CD4-positive, alpha-beta T cell (primary cell): ENCODE data around the gene UNC13C. TPM values are rescaled to one million over a fixed set of nuclear protein-coding genes. Genes with fewer than 3 reads are reported as not detected.

Experiments used
- ATAC-seq: fragments of 200-7000 bp; cut with Tn5 transposase; one replicate; pipeline ENCODE4 v1.10.0; 2022; ENCODE audit warnings: mild to moderate bottlenecking; ENCODE audit not compliant: poor library complexity
- CTCF ChIA-PET: fragments of 350-600 bp; sonication (Branson Sonifier 250); formaldehyde crosslinking; loops from one replicate; lab custom pipeline; 2021; ENCODE audit warnings: antibody characterized with exemption, inconsistent platforms; lab: Charles Lee
- POLR2A ChIA-PET: fragments of 350-600 bp; sonication (Branson Sonifier 250); formaldehyde crosslinking; loops from one replicate; lab custom pipeline; 2021; ENCODE audit warnings: antibody characterized with exemption, inconsistent platforms; lab: Charles Lee
- DNase-seq, 14 experiments: peaks; one replicate each; pipeline ENCODE4 v3.0.0-alpha.2; 2013 to 2020; ENCODE audit warnings: mixed read lengths in 2 of 14
- H3K27ac ChIP-seq, 2 donors: one replicate each; pipeline versions ENCODE4 v1.5.1 to v1.7.0; 2013; ENCODE audit warnings: low read length in 2 of 2, low read depth in 1 of 2, mild to moderate bottlenecking in 1 of 2
- H3K27me3 ChIP-seq, 2 experiments: 1 replicate in 1 of 2; 2 replicates in 1 of 2; pipeline versions ENCODE4 v1.6.1 to v1.7.0; 2013; ENCODE audit warnings: low read length in 2 of 2, control low read depth in 1 of 2, mild to moderate bottlenecking in 1 of 2, moderate library complexity in 1 of 2; ENCODE audit not compliant: insufficient read depth in 2 of 2, control insufficient read depth in 1 of 2
- H3K36me3 ChIP-seq: one replicate; pipeline ENCODE4 v1.6.1; 2013; ENCODE audit warnings: low read length, control low read depth; ENCODE audit not compliant: insufficient read depth
- H3K4me1 ChIP-seq: one replicate; pipeline ENCODE4 v1.6.1; 2013; ENCODE audit warnings: low read length, control low read depth; ENCODE audit not compliant: insufficient read depth
- H3K4me3 ChIP-seq: one replicate; pipeline ENCODE4 v1.5.1; 2013; ENCODE audit warnings: mild to moderate bottlenecking, low read length, moderate library complexity
- H3K9me3 ChIP-seq, 2 experiments: 1 replicate in 1 of 2; 2 replicates in 1 of 2; pipeline versions ENCODE4 v1.6.1 to v1.7.0; 2013; ENCODE audit warnings: low read length in 2 of 2, mild to moderate bottlenecking in 2 of 2, control low read depth in 1 of 2, moderate library complexity in 1 of 2; ENCODE audit not compliant: control insufficient read depth in 1 of 2, insufficient read depth in 1 of 2
- H3K27ac Mint-ChIP-seq: one replicate; pipeline ENCODE4 v1.8.0; 2020; ENCODE audit warnings: mixed read lengths
- H3K27me3 Mint-ChIP-seq: one replicate; pipeline ENCODE4 v1.8.0; 2021; ENCODE audit warnings: mixed read lengths
- H3K36me3 Mint-ChIP-seq: one replicate; pipeline ENCODE4 v1.8.0; 2021; ENCODE audit warnings: low read depth, mixed read lengths
- H3K4me1 Mint-ChIP-seq: one replicate; pipeline ENCODE4 v1.8.0; 2021; ENCODE audit warnings: low read depth, mixed read lengths
- H3K4me3 Mint-ChIP-seq: one replicate; pipeline ENCODE4 v1.8.0; 2020; ENCODE audit warnings: mild to moderate bottlenecking, mixed read lengths
- H3K9me3 Mint-ChIP-seq: one replicate; pipeline ENCODE4 v1.8.0; 2020; ENCODE audit warnings: mixed read lengths
- intact Hi-C, 2 experiments: fragments of 100-400 bp; cut with DNase I in 1 of 2; cut with micrococcal nuclease in 1 of 2; formaldehyde crosslinking; loops; one replicate each; pipeline versions ENCODE4 v1.15.1 to v1.9.0; 2023 to 2025; cut with DNase I, micrococcal nuclease
- total RNA-seq, 174 experiments: library from RNA in 2 of 174; stranded (reverse) in 2 of 174; gene quantifications; one replicate each; pipeline ENCODE4 v1.2.3 and lab custom pipeline; 2021 to 2026
- TF ChIP-seq, protein P1 (sequence below): fragments of 200-600 bp; IDR thresholded peaks from one replicate; pipeline ENCODE4 v1.8.0; 2022; ENCODE audit warnings: antibody characterized with exemption, mild to moderate bottlenecking

The UNC13C gene
- total RNA-seq, 2 experiments from 2014 or later: not detected

DNA sequence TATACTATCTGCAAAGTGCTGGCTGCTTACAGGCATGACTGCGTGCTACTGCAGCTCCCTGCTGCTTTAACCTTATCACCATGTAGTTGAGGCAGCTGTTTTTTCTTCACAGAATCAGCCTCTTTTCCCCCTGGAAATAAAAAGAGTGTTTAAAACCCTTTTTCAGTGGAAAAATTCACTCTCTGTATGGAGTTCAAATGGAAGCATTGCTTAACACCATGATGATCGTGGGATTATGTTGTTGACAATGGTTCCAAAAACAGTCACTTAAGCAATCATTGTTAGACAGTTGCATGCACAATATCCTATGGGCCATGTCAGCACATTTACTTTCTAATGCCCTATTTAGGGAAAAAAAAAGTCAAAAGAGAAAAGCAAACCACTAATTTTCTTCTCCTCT, 536.4 kb downstream of the UNC13C start:
- no peaks in the 10 kb centered on the region for H3K36me3 Mint-ChIP-seq
- H3K4me1 ChIP-seq: no peaks in the 10 kb centered on the region
- CTCF ChIA-PET: no interaction called here
- ATAC-seq: no peak
- H3K4me3 Mint-ChIP-seq: no peak overlapping the region
- TF ChIP-seq, protein P1, sequence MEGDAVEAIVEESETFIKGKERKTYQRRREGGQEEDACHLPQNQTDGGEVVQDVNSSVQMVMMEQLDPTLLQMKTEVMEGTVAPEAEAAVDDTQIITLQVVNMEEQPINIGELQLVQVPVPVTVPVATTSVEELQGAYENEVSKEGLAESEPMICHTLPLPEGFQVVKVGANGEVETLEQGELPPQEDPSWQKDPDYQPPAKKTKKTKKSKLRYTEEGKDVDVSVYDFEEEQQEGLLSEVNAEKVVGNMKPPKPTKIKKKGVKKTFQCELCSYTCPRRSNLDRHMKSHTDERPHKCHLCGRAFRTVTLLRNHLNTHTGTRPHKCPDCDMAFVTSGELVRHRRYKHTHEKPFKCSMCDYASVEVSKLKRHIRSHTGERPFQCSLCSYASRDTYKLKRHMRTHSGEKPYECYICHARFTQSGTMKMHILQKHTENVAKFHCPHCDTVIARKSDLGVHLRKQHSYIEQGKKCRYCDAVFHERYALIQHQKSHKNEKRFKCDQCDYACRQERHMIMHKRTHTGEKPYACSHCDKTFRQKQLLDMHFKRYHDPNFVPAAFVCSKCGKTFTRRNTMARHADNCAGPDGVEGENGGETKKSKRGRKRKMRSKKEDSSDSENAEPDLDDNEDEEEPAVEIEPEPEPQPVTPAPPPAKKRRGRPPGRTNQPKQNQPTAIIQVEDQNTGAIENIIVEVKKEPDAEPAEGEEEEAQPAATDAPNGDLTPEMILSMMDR: no peak
- DNase-seq: no peak
- H3K4me1 Mint-ChIP-seq: peaks cover 12% of the 10 kb centered on the region
- H3K9me3 Mint-ChIP-seq: no peaks in the 10 kb centered on the region
- no peak overlapping the region for H3K27ac ChIP-seq
- no peak overlapping the region for H3K4me3 ChIP-seq
- H3K27me3 ChIP-seq: no peaks in the 10 kb centered on the region
- no peaks in the 10 kb centered on the region for H3K36me3 ChIP-seq
- H3K27ac Mint-ChIP-seq: no peak overlapping the region
- POLR2A ChIA-PET: no interaction called here
- H3K27me3 Mint-ChIP-seq: no peaks in the 10 kb centered on the region
- intact Hi-C loops: no loop called here
- H3K9me3 ChIP-seq: no peaks in the 10 kb centered on the region

DNA sequence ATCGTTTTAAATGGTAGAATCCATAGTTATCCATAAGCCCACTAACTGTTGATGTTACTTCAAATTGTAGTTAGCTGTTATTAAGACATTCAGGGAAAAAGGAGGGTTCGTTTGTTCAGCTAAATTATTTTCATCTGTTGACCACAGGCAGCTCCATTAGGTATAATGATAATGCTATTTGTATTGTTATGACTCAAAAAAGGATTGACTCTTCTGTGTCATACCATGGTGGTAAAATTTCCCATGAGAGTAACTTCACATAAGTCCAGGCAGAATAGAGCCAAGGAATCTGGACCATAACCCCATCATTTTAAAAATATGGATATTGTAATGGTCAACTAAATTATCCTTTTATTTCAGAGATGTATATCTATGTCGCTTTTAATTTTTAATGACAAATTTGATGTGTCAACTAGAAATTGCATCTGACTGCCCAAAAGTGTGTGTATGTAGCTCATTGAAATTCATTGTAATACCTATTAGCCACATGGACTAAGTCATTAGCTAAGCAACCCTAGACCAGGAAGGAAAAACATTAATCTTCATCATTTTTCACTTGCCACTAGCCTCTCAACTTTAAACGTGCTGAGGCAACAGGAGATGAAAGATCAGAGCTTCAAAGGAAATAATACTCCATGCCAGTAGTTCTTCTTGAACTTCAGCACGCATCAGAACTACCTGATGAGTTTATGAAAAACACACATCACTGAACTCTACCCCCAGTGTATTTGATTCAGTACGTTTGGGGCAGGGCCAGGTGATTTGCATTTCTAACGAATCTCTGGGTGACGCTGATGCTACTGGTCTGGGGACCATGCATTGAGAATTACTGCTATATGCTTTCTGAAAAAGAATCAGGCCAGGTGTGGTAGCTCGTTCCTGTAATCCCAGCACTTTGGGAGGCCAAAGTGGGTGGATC, 537.7 kb downstream of the UNC13C start:
- intact Hi-C loops: no loop called here
- Mint-ChIP-seq H3K27ac (no peak overlapping the region), H3K36me3 (no peaks in the 10 kb centered on the region), H3K4me1 (peaks cover 24% of the 10 kb centered on the region), H3K27me3 (no peaks in the 10 kb centered on the region), H3K9me3 (no peaks in the 10 kb centered on the region), H3K4me3 (no peak overlapping the region)
- Histone ChIP-seq H3K36me3 (no peaks in the 10 kb centered on the region), H3K27ac (no peak overlapping the region), H3K4me3 (no peak overlapping the region), H3K27me3 (no peaks in the 10 kb centered on the region), H3K9me3 (no peaks in the 10 kb centered on the region), H3K4me1 (no peaks in the 10 kb centered on the region)
- ChIA-PET CTCF (no interaction called here), POLR2A (no interaction called here)
- TF ChIP-seq, protein P1: no peak
- ATAC-seq (no peak), DNase-seq (no peak)

DNA sequence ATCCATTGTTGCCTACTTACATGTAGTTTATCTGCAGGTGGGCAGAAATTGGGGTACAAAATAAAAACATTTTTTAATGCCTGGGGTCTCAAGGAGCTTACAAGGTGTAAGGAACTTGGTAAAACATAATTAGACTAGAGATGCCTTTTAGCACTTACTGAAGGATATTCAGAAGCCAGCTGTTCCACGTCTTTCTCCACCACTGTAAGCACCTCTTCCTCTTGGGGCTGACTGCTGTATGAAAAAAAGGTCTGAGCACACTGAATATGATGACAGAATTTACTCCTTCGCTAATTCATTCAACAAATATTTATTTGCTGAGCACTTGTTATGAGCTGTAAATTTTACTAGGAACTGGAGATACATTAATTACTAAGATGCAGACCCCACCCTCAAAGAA, 539.1 kb downstream of the UNC13C start:
- Histone ChIP-seq H3K27me3 (no peaks in the 10 kb centered on the region), H3K9me3 (no peaks in the 10 kb centered on the region), H3K27ac (no peak overlapping the region), H3K4me3 (no peak overlapping the region), H3K4me1 (no peaks in the 10 kb centered on the region), H3K36me3 (no peaks in the 10 kb centered on the region)
- no peaks in the 10 kb centered on the region for H3K27me3 Mint-ChIP-seq
- DNase-seq (no peak), ATAC-seq (no peak)
- intact Hi-C loops: no loop called here
- CTCF ChIA-PET: interaction anchor here (1.0 kb wide), 1 partner anchor 23 kb away, joined by 3 read pairs; no protein-coding TSS in a partner anchor
- no peak overlapping the region for H3K27ac Mint-ChIP-seq
- H3K9me3 Mint-ChIP-seq: no peaks in the 10 kb centered on the region
- no peaks in the 10 kb centered on the region for H3K36me3 Mint-ChIP-seq
- TF ChIP-seq, protein P1: no peak
- POLR2A ChIA-PET: no interaction called here
- H3K4me3 Mint-ChIP-seq: no peak overlapping the region
- H3K4me1 Mint-ChIP-seq: peaks cover 24% of the 10 kb centered on the region
